ENCODE measurements around the gene SLMAP. TPM values are rescaled to one million over a fixed set of nuclear protein-coding genes. Genes with fewer than 3 reads are reported as not detected.

Gene SLMAP
- polyA plus RNA-seq, 4 donors: 39.5 to 59.4 (median 45.9) TPM

DNA sequence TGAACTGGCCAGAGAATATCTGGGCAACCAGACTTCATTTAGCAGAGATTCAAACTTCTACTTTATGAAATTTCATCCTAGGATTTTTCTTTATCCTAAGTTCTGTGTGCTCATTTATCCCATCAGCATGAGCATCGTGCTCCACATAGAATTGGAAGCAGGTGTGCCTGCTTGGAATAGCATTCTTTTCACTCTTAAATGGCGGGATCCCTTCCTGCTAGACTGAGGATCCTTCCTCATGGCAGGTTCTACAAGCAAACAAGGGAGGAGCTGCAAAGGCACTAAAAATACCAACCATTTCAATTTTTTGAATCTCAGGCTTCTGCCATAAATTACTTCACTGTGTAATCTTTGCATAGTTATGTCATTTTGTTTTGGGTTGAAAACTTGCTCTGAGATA is 177.5 kb downstream of the SLMAP start:
- no peak for DNase-seq (ENCODE audit: low read depth in 4 of 4, low spot score in 2 of 4)

DNA sequence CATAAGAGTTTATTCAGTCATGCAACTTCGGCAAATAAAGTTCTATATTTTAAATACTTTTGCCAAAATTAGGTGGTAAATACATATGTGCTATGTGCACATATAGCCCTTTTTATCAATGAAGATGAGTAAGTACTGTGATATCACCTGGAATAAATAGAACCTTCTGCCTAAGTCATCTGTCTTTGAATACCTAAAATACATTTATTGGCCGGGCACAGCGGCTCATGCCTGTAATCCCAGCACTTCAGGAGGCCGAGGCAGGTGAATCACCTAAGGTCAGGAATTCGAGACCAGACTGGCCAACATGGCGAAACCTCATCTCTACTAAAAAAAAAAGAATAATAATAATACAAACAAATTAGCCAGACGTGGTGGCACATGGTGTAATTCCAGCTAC is 178.3 kb downstream of the SLMAP start:
- no peak for DNase-seq (ENCODE audit: low read depth in 4 of 4, low spot score in 2 of 4)

DNA sequence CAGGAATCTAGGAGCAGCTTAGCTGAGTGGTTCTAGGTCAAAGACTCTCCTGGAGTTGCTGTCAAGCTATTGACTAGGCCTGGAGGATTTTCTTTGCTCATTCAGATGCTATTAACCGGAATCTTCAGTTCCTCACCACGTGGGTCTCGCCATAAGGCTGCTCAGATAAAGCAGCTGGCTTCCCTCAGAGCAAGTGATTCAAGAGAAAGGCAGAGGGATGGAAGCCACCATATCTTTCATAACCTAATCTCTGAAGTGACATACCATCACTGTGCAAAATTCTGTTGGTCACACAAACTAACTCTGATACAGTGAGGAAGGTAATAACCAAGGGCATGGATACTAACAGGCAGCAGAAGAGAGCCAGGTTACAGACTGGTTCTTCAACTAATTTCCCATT is 179.4 kb downstream of the SLMAP start:
- no peak for DNase-seq (ENCODE audit: low read depth in 4 of 4, low spot score in 2 of 4)

DNA sequence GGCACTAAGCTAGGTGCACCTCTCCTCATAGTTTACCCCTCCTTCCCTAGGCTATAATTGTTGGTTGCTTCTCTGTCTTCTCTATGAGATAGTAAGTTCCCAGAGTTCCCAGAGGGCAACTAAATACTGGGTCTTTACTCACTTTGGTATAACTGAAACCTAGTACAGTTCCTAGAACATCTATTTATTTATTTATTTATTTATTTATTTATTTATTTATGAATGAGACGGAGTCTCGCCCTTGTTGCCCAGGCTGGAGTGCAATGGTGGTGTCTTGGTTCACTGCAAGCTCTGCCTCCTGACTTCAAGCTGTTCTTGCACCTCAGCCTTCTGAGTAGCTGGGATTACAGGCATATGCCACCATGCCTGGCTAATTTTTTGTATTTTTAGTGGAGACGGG is 181.0 kb downstream of the SLMAP start:
- DNase-seq (ENCODE audit: low read depth in 4 of 4, low spot score in 2 of 4): no peak

DNA sequence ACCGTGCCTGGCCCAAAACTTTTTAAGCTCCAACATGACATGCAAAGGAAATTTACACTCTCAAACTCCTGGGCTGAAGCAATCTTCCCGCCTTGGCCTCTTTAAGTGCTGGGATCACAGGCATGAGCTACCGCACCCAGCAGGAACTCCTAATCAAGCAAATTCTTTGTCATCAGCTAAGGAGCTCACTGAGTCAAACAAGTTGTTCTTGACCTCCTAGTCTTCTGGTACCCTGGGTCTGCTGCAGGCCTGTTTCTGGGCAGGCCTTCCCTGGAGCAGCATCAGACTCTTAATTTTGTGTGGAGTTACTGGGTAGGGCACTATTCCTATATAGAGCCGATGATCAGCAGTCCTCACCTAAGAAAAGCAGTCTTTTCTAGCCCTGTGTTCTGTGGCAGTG is 183.7 kb downstream of the SLMAP start:
- no peak for DNase-seq (ENCODE audit: low read depth in 4 of 4, low spot score in 2 of 4)

DNA sequence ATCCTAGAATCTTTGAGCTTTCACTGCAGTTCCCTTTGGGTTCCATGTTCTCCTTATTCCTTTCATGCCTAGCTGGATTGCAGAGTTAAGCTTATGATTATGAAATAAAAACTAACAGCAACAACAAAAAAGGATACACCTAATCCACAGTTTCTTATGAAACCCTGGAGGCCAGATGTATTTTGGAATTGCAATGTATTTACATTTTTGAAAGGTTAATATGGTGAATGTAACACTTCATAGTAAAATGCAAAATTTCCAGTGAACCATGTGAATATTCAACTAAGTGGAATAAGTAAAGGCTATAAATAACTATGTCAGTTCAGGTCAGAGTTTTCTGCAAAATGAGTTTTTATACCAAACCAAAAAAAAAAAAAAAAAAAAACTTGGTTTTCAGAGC is 186.3 kb downstream of the SLMAP start:
- DNase-seq (ENCODE audit: low read depth in 4 of 4, low spot score in 2 of 4): no peak

DNA sequence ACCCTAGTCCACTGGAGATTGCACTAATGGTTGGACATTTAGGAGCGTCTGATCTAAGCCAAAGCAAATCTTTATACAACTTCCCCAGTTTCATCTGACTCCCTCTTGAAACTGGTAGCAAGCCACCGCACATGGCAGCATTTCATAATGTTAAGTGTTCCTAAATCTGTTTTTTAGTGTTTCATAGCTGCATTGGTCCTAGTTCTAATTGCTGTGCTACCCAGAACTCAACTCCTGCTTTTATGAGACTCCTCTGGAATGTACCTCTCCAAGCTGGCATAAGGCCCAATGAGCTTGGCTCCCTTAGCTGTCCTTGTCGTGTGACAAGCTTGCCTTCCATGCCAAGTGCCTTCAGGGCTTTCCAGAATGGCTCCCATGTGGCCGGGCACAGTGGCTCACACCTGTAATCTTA is 186.8 kb downstream of the SLMAP start:
- no peak for DNase-seq (ENCODE audit: low read depth in 4 of 4, low spot score in 2 of 4)

DNA sequence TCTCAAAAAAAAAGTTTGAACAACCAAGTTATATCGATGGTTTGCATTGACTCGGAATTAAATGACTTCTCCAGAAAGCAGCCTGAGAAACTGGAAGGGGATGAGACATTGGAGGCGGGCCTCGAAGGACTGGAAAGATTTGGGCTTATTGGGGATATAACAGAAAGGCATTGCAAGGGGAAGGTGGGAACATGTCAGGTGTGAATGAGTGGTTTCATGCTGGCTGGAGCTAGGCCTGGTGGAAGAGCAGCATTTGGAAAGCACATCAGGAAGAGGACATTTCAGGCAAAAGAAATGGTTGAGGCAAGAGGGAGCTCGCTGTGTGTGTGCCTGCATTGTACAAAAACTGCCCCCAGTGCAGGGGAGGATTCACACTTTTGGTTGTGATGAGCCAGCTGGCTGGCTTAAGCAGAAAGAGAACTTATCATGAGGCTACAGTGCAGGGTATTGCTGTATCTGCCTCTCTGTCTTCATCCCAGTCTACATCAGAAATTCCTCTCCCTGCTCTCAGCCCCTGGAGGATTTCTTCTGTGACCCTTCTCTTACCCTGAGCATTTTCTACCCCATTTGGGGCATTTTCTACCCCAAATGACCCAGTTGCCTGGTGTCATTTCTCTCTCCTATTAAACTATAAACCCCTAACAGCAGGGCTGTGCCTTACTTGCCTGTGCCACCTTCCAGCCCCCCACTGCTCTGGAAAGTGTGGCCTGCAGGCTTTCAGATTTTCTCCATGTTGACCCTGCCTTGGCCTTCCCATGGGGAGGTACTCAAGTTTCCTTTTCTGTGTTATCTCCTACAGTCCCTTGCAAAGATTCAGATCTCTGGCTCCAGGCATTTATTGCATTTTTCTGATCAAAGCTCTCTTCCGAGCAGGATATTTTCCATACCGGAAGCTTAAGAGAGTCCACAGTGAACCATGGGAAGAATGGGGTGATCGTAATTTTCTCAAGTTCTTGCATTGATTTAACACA is 187.7 kb downstream of the SLMAP start:
- no peak for DNase-seq (ENCODE audit: low read depth in 4 of 4, low spot score in 2 of 4)

DNA sequence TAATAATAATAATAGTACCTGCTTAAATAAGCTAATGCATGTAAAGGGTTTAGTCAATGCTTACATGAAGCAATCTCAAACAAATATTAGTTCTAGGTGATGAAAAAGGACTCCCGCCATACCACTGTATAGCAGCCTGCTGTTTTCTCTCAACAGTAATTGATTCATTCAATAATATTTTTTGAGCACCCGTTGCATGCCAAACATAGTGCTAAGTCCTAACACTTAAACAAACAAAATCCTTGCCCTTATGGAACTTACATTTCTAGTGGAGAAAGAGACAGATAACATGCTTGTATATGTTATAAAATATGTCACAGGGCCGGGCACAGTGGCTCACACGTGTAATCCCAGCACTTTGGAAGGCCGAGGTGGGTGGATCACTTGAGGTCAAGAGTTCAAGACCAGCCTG is 190.9 kb downstream of the SLMAP start:
- DNase-seq (ENCODE audit: low read depth in 4 of 4, low spot score in 2 of 4): no peak

DNA sequence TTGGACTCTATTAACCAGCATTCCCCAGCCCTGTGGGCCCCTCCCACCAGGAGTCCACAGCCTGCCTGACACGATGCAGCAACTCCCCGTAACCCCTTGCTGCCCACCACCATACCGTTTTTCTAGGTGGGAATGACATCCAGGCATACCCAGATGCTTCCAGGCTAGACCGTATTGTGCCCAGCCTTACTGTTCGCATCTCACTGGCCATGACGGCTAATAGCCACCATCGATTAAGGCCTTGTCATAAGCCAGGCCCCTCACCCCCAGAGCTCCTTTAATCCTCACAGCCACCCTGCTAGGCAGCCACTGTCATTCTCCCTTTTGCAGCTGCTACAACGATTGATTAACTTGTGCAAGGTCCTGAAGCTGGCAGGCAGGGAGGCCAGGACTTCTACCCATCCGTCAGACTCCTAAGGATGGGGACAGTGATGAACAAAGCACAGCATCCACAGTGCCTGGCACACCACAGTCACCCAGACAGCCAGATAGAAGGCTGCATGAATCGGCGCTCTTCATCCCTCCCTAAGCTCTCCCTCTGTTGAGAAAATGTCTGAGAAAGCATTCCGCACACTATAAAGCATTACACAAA is 192.1 kb downstream of the SLMAP start:
- DNase-seq (ENCODE audit: low read depth in 4 of 4, low spot score in 2 of 4): no peak

DNA sequence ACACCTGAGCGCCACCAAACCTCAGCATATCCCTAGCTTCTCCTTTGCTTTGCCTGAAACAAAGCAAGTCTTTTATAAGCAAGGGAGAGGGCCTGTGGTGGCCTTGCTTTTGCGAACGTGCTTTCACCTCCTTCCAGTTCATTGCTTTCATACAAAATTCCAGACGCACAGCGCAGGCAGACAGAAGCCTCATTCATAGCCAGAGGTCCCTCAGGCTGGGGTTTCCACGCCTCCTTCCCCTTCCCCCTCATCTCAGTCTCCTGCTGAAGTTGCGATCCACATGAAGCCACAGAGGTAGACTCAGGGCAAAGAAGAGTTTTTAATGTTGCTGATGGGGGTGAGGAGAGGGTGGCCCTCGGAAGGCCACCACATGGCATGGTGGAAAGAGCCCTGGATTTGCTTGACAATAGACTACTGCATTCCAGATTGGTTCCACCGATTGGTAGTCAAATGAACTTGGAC is 192.7 kb downstream of the SLMAP start:
- DNase-seq (ENCODE audit: low read depth in 4 of 4, low spot score in 2 of 4): no peak

DNA sequence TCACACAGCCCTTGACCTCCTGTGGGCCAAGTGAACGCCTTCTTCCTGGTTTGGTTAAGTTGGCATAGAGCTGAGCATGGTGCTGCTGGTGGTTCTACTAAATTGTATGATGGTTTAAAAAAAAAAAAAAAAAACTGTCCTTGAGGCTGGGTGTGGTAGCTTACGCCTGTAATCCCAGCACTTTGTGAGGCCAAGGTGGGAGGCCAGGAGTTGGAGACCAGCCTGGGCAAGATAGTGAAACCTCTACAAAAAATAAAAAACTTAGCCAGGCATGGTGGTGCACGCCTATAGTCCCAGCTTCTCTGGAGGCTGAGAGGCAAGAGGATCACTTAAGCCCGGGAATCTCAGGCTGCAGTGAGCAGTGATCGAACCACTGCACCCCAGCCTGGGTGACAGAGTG is 193.2 kb downstream of the SLMAP start:
- no peak for DNase-seq (ENCODE audit: low read depth in 4 of 4, low spot score in 2 of 4)

DNA sequence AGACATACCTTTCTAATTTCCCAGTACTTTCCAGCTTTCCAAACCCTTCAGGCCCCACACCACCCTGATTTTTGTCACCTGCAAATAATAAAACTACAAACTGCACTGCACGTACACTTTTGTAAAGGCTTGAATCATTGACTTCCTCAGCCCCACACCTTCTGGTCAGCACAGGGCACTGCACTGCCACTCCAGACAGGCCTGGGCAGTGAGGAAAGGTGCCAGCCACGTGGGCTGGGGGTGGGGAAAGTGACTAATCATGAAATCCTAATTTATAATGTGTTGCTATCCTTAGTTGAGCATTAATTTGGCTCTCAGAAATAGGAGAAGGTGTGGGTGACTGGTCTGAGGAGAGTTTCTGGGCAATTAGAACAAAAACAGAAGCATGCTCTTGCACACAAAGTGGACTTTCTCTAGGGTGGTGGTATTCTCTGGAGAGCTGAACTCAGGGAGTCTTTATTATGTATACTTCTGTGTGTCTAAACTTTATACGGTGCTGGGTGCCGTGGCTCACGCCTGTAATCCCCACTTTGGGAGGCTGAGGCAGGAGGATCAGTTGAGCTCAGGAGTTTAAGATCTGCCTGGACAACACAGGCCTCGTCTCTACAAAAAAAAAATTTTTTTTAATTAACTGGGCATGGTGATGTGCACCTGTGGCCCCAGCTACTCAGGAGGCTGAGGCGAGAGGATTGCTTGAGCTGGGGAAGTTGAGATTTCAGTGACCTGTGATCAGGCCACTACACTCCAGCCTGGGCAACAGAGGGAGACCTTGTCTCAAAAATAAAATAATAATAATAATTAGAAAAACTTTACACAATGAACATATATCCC is 193.9 kb downstream of the SLMAP start:
- no peak for DNase-seq (ENCODE audit: low read depth in 4 of 4, low spot score in 2 of 4)

DNA sequence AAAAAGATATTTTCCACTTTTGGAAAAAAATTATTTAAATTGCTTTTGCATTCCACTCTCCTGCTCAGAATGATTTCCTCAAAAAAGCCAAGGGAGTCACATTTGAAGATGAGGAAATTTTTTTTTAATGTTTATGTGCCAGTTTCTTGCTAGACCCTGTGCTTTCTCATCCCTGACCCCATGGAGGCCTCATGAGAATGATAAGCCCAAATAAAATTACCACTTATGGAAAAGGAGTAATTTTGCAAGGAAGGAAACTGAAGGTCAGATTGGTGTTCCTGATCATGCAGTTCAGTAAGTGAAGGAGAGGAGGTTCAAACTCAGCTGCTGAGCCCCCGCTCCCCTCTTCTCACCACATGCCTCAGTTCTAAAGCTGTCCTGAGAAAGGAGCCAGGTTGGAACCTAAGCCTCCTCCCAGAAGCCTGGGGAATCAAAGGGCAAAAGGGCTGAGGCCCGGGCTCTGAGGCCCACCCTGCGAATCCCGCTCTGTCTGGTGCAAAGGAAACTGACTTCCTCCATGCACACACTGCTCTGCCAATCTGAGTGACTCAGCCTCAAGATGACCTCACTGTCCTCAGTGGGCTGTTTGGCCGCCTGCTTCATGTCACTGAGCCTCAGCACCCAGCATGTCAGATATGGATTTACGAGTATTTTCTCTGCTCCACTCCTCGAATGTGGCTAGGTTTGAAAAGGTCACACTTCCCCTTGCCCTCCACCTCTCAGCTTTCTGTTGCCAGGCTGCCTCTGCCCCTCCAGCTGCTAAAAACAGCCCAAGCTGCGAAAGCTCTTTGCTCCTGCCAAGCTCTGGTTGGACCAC is 195.2 kb downstream of the SLMAP start:
- DNase-seq (ENCODE audit: low read depth in 4 of 4, low spot score in 2 of 4): no peak

DNA sequence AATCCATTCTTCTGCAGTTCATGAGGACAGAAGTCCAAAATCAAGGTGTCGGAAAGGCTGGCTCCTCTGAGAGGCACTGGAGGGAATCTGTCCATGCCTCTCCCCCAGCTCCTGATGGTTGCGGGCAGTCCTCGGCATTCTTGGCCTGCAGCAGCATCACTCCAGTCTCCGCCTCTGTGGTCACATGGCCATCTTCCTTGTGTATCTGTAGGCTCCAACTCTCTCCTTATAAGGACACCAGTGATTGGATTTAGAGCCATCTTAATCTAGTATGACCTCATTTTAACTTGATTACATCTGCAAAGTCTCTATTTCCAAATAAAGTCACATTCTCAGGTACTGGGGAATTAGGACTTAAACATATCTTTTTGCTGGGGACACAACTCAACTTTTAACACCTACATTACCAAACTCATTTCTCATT is 196.1 kb downstream of the SLMAP start:
- no peak for DNase-seq (ENCODE audit: low read depth in 4 of 4, low spot score in 2 of 4)

DNA sequence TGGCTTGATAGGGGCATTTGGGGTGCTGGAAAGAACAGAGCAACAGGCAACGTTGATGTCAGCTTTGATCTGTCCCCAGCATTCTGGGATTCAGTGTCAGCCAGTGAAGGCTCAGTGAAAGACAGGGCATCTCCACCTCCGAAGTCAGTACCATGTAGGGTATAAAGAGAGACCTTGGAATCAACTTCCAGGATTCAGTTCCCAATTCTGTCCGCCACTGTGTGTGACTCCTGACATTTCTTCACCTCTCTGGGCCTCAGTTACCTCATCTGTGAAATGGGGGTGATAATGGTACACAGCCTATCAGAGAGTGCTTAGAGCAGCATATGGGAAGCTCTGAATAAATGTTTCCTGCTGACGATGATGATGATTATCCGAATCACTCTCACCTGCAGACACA is 196.5 kb downstream of the SLMAP start:
- no peak for DNase-seq (ENCODE audit: low read depth in 4 of 4, low spot score in 2 of 4)

DNA sequence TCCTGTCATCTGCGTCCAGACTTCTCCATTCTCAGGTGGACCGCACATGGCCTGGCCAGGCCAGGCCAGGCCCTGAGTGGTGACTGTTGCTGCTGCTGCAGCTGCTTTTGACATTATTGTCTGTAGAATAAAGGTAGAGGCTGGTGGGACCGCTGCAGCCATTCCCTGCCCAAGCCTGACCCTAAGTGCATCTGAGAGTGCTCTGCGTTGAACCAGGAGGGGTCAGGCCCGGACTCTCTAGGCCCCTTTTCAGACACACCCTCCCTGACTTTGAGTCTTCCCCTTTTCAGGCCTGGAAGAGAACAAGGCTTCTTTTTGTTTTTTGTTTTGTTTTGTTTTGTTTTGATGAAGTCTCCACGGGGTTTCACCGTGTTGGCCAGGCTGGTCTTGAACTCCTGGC is 197.5 kb downstream of the SLMAP start:
- no peak for DNase-seq (ENCODE audit: low read depth in 4 of 4, low spot score in 2 of 4)

DNA sequence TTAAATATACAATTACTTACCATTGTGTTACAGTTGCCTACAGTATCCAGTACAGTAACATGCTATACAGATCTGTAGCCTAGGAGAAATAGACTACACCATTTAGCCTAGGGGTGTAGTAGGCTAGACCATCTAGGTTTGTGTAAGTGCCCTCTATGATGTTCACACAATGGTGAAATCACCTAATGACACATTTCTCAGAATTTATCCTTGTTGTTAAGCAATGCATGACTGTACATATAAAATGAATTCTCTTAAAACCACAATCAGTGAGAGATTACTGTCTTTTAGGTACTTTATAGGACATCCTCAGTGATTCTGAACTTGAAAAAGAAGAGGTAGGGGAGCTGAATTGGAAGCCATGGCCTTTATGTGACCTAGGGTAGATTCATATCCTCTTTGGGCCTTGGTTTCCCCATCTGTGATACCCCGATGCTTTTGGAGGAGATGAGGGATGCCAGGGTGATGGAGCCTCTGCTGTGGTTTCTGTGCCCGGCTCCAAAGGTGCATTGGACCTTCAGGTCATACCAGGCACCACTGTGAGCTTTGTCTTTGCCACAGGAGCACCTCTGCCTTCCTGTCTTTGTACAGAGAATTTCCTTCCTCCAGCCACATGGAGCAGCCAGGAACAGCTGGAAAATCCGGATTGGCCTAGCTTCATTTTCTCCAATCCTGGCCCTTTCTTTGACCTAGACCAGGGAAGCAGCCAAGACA is 200.2 kb downstream of the SLMAP start:
- no peak for DNase-seq (ENCODE audit: low read depth in 4 of 4, low spot score in 2 of 4)

DNA sequence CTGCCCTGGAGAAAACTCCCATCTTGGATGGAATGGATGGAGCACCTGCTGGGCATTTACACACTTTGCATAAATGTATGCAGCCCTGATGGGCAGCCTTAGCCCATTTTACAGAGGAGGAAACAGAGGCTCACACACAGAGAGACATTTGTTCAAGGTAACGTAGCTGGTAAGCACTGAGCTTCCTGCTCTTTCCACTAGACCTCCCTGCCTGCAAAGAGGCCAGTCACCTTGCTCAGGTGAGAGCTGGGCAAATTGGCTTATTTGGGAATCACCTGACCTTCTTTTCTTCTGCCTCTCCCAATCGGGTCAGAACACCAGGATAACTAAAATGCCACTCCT is 200.7 kb downstream of the SLMAP start:
- no peak for DNase-seq (ENCODE audit: low read depth in 4 of 4, low spot score in 2 of 4)

DNA sequence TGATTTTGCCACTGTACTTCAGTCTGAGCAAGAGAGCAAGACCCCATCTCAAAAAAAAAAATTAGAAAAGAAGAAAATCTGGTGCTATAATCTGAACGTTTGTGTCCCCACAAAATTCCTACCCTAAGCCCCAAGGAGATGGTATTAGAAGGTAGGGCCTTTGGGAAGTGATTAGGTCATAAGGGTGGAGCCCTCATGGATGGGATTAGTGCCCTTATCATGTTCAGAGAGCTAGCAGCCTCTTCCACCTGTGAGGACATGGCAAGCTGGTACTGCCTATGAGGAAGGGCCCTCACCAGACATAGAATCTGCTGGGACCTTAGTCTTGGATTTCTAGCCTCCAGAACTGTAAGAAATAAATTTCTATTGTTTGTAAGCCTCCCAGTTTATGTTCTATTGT is 201.7 kb downstream of the SLMAP start:
- no peak for DNase-seq (ENCODE audit: low read depth in 4 of 4, low spot score in 2 of 4)
